Uterus (tissue), 4 donors: ENCODE results near the gene COL4A3. TPM values are rescaled to one million over a fixed set of nuclear protein-coding genes. Genes with fewer than 3 reads are reported as not detected.

ENCODE experiments used
- DNase-seq, 2 donors: peaks; one replicate each; pipeline ENCODE4 v3.0.0-alpha.2; 2019 to 2020
- H3K27ac ChIP-seq, 2 donors: fragments of 200-600 bp; sonication (generic); 1 replicate in 1 of 2; 2 replicates in 1 of 2; pipeline ENCODE4 v1.5.1; 2016 to 2018
- H3K27me3 ChIP-seq, 2 donors: fragments of 200-600 bp; sonication (generic); one replicate each; pipeline ENCODE4 v1.5.1; 2018 to 2019; ENCODE audit warnings: control low read depth in 1 of 2
- H3K36me3 ChIP-seq, 2 donors: fragments of 200-600 bp; sonication (generic); one replicate each; pipeline ENCODE4 v1.5.1; 2019; ENCODE audit warnings: control low read depth in 1 of 2
- H3K4me1 ChIP-seq, 2 donors: fragments of 200-600 bp; sonication (generic); one replicate each; pipeline ENCODE4 v1.5.1; 2018 to 2019; ENCODE audit warnings: control low read depth in 1 of 2
- H3K4me3 ChIP-seq, 2 donors: fragments of 200-600 bp; sonication (generic); 1 replicate in 1 of 2; 2 replicates in 1 of 2; pipeline ENCODE4 v1.5.1; 2018 to 2019; ENCODE audit warnings: mild to moderate bottlenecking in 1 of 2
- H3K9me3 ChIP-seq, 2 donors: fragments of 200-600 bp; sonication (generic); one replicate each; pipeline ENCODE4 v1.5.1; 2019; ENCODE audit warnings: control low read depth in 1 of 2
- CTCF ChIP-seq, 4 experiments: fragments of 200-600 bp in 2 of 4; fragments of 450-650 bp in 2 of 4; sonication (generic) in 2 of 4; IDR thresholded peaks; one replicate each; pipeline ENCODE4 v1.5.1; 2016 to 2019; ENCODE audit warnings: antibody characterized with exemption in 4 of 4, mild to moderate bottlenecking in 2 of 4, moderate library complexity in 1 of 4
- POLR2A ChIP-seq, 2 donors: fragments of 450-650 bp; IDR thresholded peaks; one replicate each; pipeline ENCODE4 v1.6.1; 2016; ENCODE audit warnings: antibody characterized with exemption in 2 of 2, mild to moderate bottlenecking in 1 of 2, moderate library complexity in 1 of 2
- intact Hi-C: fragments of 100-400 bp; cut with DNase I; formaldehyde crosslinking; loops from one replicate; pipeline ENCODE4 v1.15.1; 2023; ENCODE audit warnings: low total_unique reads
- total RNA-seq, 4 donors: library from RNA; depleted of rRNA in 3 of 4; stranded (reverse); fragments of >200 nt in 3 of 4; gene quantifications; one replicate each; pipeline versions ENCODE4 v1.1.0 to v1.2.4, GENCODE V29; 2014 to 2023
- donor health status: DM: yes; HTN: yes; CAD: no.

The COL4A3 gene
- total RNA-seq, 4 donors from 2014 or later = 0.26 to 7.6 (median 3.5) TPM

GRCh38 chr2:227183657-227184367 lies 19.4 kb downstream of the COL4A3 start:
- Histone ChIP-seq H3K27me3 (no peaks in the 10 kb centered on the region), H3K36me3 (no peaks in the 10 kb centered on the region), H3K4me3 (no peak overlapping the region), H3K27ac (no peak overlapping the region), H3K4me1 (no peaks in the 10 kb centered on the region), H3K9me3 (no peaks in the 10 kb centered on the region)
- TF ChIP-seq POLR2A (IDR thresholded peaks at IDR 0.05) (no peak), CTCF (IDR thresholded peaks at IDR 0.05) (no peak)
- intact Hi-C loops = no loop called here
- DNase-seq = no peak

- H3K4me3 ChIP-seq = no peak overlapping the region
- no peaks in the 10 kb centered on the region for H3K9me3 ChIP-seq
- intact Hi-C loops = no loop called here
- no peaks in the 10 kb centered on the region for H3K4me1 ChIP-seq
- no peak overlapping the region for H3K27ac ChIP-seq
- H3K36me3 ChIP-seq = no peaks in the 10 kb centered on the region
- no peak for DNase-seq
- TF ChIP-seq POLR2A (IDR thresholded peaks at IDR 0.05) = no peak
- TF ChIP-seq CTCF (IDR thresholded peaks at IDR 0.05) = no peak
- no peaks in the 10 kb centered on the region for H3K27me3 ChIP-seq
Observed at GRCh38 chr2:227185615-227186232, 21.3 kb downstream of the COL4A3 start.

- Histone ChIP-seq H3K27ac (no peak overlapping the region), H3K36me3 (no peaks in the 10 kb centered on the region), H3K9me3 (no peaks in the 10 kb centered on the region), H3K4me1 (no peaks in the 10 kb centered on the region), H3K4me3 (no peak overlapping the region), H3K27me3 (no peaks in the 10 kb centered on the region)
- DNase-seq = no peak
- intact Hi-C loops = no loop called here
- TF ChIP-seq POLR2A (IDR thresholded peaks at IDR 0.05) (no peak), CTCF (IDR thresholded peaks at IDR 0.05) (no peak)
Observed at GRCh38 chr2:227186751-227187150, 22.3 kb downstream of the COL4A3 start.

- H3K27me3 ChIP-seq = no peaks in the 10 kb centered on the region
- TF ChIP-seq POLR2A (IDR thresholded peaks at IDR 0.05) = no peak
- TF ChIP-seq CTCF (IDR thresholded peaks at IDR 0.05) = no peak
- no peak overlapping the region for H3K27ac ChIP-seq
- H3K9me3 ChIP-seq = no peaks in the 10 kb centered on the region
- H3K4me3 ChIP-seq = no peak overlapping the region
- H3K36me3 ChIP-seq = no peaks in the 10 kb centered on the region
- no peaks in the 10 kb centered on the region for H3K4me1 ChIP-seq
- peak; percentile 19 to 27 for DNase-seq
- intact Hi-C loops = no loop called here
Observed at GRCh38 chr2:227188292-227188691, 23.9 kb downstream of the COL4A3 start.

GRCh38 chr2:227191367-227191766 lies 26.9 kb downstream of the COL4A3 start:
- intact Hi-C loops = no loop called here
- Histone ChIP-seq H3K27me3 (no peaks in the 10 kb centered on the region), H3K4me1 (no peaks in the 10 kb centered on the region), H3K4me3 (no peak overlapping the region), H3K27ac (no peak overlapping the region), H3K9me3 (no peaks in the 10 kb centered on the region), H3K36me3 (no peaks in the 10 kb centered on the region)
- DNase-seq = no peak
- no peak for TF ChIP-seq POLR2A (IDR thresholded peaks at IDR 0.05)
- TF ChIP-seq CTCF (IDR thresholded peaks at IDR 0.05) = no peak
